K562 (cell line): ENCODE results near the gene KCNK6.

ENCODE experiments used
- CTCF ChIP-seq, 3 experiments: IDR thresholded peaks in 2 of 3; conservative IDR thresholded peaks in 1 of 3; 2 replicates each; pipeline ENCODE4 v1.5.1; 2011 to 2012; ENCODE audit warnings: low read length in 3 of 3, mild to moderate bottlenecking in 3 of 3, control low read depth in 2 of 3, improper control_type of control experiment in 1 of 3, inconsistent platforms in 1 of 3, low read depth in 1 of 3, mixed read lengths in 1 of 3, moderate library complexity in 1 of 3; ENCODE audit not compliant: insufficient read depth in 2 of 3
- TF ChIP-seq, protein P1 (sequence below): sonication (generic); formaldehyde crosslinking; IDR thresholded peaks from 2 replicates; pipeline ENCODE4 v1.8.0; 2022; ENCODE audit warnings: missing genetic modification reagents, mild to moderate bottlenecking, borderline replicate concordance

DNA sequence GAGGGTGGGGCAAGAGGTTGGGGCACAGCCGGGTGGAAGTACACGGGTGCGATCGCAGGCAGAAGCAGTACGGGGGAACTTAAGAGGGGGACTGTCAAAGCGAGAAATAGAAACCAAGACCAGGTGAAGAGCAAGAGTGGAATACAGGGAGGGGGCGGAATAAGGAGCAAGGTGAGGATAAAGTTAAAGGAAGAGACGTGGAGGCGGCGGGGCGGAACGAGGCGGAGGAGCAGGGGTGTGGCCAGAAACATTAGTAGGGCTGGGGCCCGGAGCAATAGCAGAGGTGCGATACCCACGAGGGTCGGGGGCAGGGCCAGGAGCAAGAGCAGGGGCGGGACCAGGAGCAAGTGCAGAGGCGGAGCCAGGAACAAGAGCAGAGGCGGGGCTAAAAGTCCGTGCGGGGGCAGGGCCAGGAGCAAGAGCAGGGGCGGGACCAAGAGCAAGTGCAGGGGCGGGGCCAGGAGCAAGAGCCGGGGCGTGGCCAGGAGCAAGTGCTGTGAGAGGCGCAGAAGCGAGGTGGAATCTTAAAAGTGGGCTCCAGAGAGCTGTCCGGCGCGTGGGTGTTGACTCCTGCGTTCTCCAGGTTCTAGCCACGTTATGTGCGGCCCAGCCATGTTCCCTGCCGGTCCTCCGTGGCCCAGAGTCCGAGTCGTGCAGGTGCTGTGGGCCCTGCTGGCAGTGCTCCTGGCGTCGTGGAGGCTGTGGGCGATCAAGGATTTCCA lies 17.2 kb downstream of the KCNK6 start:
- TF ChIP-seq CTCF (IDR thresholded peaks at IDR 0.05 in 2 of 3, conservative IDR thresholded peaks at IDR 0.05 in 1 of 3; ENCODE audit: insufficient read depth in 2 of 3, low read depth in 1 of 3, low read length in 3 of 3), result no peak
- TF ChIP-seq, protein P1, sequence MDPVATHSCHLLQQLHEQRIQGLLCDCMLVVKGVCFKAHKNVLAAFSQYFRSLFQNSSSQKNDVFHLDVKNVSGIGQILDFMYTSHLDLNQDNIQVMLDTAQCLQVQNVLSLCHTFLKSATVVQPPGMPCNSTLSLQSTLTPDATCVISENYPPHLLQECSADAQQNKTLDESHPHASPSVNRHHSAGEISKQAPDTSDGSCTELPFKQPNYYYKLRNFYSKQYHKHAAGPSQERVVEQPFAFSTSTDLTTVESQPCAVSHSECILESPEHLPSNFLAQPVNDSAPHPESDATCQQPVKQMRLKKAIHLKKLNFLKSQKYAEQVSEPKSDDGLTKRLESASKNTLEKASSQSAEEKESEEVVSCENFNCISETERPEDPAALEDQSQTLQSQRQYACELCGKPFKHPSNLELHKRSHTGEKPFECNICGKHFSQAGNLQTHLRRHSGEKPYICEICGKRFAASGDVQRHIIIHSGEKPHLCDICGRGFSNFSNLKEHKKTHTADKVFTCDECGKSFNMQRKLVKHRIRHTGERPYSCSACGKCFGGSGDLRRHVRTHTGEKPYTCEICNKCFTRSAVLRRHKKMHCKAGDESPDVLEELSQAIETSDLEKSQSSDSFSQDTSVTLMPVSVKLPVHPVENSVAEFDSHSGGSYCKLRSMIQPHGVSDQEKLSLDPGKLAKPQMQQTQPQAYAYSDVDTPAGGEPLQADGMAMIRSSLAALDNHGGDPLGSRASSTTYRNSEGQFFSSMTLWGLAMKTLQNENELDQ (CRISPR knock-in tag), result no peak
